Mucosa of rectum (tissue), 2 donors: ENCODE results near the gene SLC17A8.
"Not testable (repeated sequence)": the region's sequence is repeated elsewhere in the genome, so short reads cannot be mapped to it uniquely, and the experiment has no call there.

Experiments used
- H3K27ac ChIP-seq, 2 donors: one replicate each; pipeline ENCODE4 v1.7.0; 2013; ENCODE audit warnings: inconsistent platforms in 2 of 2, low read depth in 2 of 2, low read length in 2 of 2
- H3K27me3 ChIP-seq, 2 donors: one replicate each; pipeline ENCODE4 v1.7.0; 2013; ENCODE audit warnings: low read length in 2 of 2; ENCODE audit not compliant: control insufficient read depth in 2 of 2, insufficient read depth in 2 of 2
- H3K36me3 ChIP-seq, 2 donors: one replicate each; pipeline ENCODE4 v1.7.0; 2013; ENCODE audit warnings: low read length in 2 of 2; ENCODE audit not compliant: control insufficient read depth in 2 of 2, insufficient read depth in 2 of 2
- H3K4me1 ChIP-seq, 2 donors: one replicate each; pipeline ENCODE4 v1.7.0; 2013; ENCODE audit warnings: low read length in 2 of 2, mild to moderate bottlenecking in 1 of 2; ENCODE audit not compliant: control insufficient read depth in 2 of 2, insufficient read depth in 2 of 2
- H3K4me3 ChIP-seq, 2 donors: one replicate each; pipeline ENCODE4 v1.7.0; 2013; ENCODE audit warnings: low read length in 2 of 2
- H3K9ac ChIP-seq, 2 donors: one replicate each; pipeline ENCODE4 v1.7.0; 2013; ENCODE audit warnings: low read length in 2 of 2, low read depth in 1 of 2, mild to moderate bottlenecking in 1 of 2
- H3K9me3 ChIP-seq, 2 donors: one replicate each; pipeline ENCODE4 v1.7.0; 2013; ENCODE audit warnings: low read length in 2 of 2; ENCODE audit not compliant: control insufficient read depth in 2 of 2
- donor health status: healthy.
- donor health status: Normal muscosa, but diverticular disease.

Gene SLC17A8

DNA sequence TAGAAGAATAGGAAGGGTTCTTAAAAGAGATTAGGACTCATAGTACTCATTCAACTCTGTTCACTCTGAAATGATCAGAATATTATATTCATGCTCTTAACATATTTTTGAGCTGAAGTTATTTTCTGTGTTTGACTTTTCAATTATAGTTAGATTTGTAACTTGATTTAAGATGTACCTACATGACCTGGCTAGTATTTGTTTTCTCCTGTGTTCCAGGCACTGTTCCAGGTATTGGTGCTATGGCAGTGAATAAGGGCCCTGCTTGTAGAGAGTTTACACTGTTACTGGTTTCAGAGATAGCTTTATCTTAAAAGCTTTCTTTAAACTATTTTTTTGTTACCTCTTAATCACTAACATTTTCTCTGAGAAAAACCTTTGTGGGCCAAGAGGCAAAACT lies 19.1 kb upstream of the SLC17A8 start:
- Histone ChIP-seq H3K27ac (no peak overlapping the region), H3K36me3 (peaks cover 16 to 37% of the 10 kb centered on the region in 2 donors), H3K27me3 (no peaks in the 10 kb centered on the region), H3K4me1 (peaks cover 0 to 7% of the 10 kb centered on the region in 2 donors), H3K4me3 (no peak overlapping the region), H3K9me3 (no peaks in the 10 kb centered on the region), H3K9ac (no peak overlapping the region)

DNA sequence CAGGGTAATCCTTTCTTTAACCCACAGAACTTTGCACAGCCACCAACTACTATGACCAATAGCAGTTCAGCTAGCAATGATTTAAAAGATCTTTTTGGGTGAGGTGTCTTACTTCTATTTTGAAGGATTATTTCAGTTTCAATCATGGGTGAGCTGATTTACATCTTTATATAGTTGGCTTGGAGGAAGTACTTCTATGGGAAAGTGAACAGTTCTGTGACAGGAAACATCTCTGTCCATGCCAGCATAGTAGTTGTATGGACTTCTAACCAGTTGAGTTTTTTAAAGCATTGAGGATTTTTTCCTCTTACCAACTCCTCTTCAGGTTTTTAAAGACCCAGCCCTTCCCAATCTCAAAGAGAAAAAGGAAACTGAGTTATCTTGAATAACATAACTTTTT lies 17.8 kb upstream of the SLC17A8 start:
- H3K4me3 ChIP-seq: no peak overlapping the region
- peaks cover 16 to 31% of the 10 kb centered on the region in 2 donors for H3K36me3 ChIP-seq

DNA sequence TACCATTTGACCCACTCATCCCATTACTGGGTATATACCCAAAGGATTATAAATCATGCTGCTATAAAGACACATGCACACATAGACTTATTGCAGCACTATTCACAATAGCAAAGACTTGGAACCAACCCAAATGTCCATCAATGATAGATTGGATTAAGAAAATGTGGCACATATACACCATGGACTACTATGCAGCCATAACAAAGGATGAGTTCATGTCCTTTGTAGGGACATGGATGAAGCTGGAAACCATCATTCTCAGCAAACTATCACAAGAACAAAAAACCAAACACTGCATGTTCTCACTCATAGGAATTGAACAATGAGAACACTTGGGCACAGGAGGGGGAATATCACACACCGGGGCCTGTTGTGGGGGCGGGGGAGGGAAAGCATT lies 14.0 kb upstream of the SLC17A8 start:
- not testable (repeated sequence) for H3K9me3 ChIP-seq, H3K27me3 ChIP-seq, H3K4me3 ChIP-seq, H3K27ac ChIP-seq, H3K4me1 ChIP-seq, H3K9ac ChIP-seq
- H3K36me3 ChIP-seq: peaks cover 10 to 12% of the 10 kb centered on the region in 2 donors

More for the DNA sequence above, 17.8 kb upstream of the SLC17A8 start:
- Histone ChIP-seq H3K9me3 (no peaks in the 10 kb centered on the region), H3K4me1 (peaks cover 0 to 4% of the 10 kb centered on the region in 2 donors), H3K27ac (no peak overlapping the region), H3K9ac (no peak overlapping the region), H3K27me3 (no peaks in the 10 kb centered on the region)

DNA sequence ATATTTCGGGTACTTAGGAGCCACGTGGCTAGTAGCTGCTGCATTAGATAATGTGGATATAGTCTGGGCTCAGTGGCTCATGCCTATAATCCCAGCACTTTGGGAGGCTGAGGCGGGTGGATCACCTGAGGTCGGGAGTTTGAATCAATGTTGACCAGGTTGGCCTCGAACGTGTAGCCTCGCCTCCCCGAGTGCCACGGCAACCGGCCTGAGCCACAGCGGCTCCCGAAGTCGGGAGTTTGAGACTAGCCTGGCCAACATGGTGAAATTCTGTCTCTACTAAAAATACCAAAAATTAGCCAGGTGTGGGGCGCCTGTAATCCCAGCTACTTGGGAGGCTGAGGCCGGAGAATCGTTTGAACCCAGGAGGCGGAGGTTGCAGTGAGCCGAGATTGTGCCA lies 12.5 kb upstream of the SLC17A8 start:
- not testable (repeated sequence) for H3K4me1 ChIP-seq, H3K9ac ChIP-seq, H3K36me3 ChIP-seq

DNA sequence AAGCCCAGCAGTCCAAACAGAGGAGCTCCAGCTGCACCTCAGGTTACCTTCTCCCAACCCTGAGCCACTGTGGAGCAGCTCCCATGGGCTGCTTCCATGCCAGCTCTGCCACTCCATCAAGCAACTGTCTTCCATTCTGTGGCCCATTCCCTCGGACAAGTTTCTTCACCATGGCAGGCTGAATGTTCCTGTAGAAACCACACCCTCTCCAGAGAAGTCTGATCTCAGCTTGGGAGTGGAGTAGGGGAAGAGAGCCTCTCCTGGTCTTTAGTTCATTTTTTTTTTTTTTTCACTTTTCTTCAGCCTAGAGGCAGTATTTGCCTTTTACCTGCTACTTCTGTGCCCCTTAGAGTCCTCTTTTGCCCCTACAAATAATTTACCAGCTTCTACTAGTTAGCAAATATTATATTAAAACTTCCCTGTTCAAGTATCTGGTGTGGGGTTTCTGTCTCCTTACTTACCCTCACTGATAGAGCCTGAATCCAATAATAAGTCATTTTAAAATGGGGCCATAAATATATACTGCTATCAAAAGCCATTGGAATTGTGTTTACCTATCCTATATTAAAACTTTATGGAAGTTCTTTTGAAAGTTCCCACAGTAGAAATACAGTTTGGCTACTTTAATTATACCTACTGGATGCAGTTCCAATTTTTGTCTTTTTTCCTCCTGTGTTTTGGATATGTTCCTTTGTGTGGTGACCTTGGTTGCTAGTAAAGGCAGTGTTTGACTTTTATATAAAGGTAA lies 11.7 kb upstream of the SLC17A8 start:
- Histone ChIP-seq H3K4me1 (peaks cover 0 to 9% of the 10 kb centered on the region in 2 donors), H3K36me3 (no peaks in the 10 kb centered on the region), H3K9ac (no peak overlapping the region), H3K4me3 (no peak overlapping the region), H3K9me3 (no peaks in the 10 kb centered on the region), H3K27me3 (no peaks in the 10 kb centered on the region), H3K27ac (peak overlapping the region; percentile 0 to 71)

More for the DNA sequence above, 12.5 kb upstream of the SLC17A8 start:
- H3K27ac ChIP-seq: peak overlapping the region in 1 of 2 donors; percentile 0
- not testable (repeated sequence) for H3K27me3 ChIP-seq, H3K4me3 ChIP-seq, H3K9me3 ChIP-seq

DNA sequence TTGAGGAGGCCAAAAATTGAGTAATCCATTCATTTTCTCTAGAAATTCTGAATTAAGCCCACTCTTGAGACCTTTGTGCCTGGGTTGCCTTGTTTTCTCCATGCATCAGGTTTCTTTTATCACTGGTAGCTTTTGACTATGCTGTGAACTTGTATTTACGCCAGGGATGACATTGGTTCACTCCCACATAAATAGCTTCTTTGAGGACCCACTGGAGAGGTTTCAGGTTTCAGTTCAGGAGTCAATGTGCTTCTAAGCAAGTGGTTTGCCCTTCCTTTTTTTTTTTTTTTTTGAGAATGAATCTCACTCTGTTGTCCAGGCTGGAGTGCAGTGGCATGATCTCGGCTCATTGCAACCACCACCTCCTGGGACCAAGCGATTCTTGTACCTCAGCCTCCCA lies 10.2 kb upstream of the SLC17A8 start:
- Histone ChIP-seq H3K4me1 (peaks cover 0 to 9% of the 10 kb centered on the region in 2 donors), H3K36me3 (no peaks in the 10 kb centered on the region), H3K27me3 (no peaks in the 10 kb centered on the region), H3K4me3 (no peak overlapping the region), H3K9me3 (no peaks in the 10 kb centered on the region), H3K9ac (no peak overlapping the region), H3K27ac (no peak overlapping the region)

DNA sequence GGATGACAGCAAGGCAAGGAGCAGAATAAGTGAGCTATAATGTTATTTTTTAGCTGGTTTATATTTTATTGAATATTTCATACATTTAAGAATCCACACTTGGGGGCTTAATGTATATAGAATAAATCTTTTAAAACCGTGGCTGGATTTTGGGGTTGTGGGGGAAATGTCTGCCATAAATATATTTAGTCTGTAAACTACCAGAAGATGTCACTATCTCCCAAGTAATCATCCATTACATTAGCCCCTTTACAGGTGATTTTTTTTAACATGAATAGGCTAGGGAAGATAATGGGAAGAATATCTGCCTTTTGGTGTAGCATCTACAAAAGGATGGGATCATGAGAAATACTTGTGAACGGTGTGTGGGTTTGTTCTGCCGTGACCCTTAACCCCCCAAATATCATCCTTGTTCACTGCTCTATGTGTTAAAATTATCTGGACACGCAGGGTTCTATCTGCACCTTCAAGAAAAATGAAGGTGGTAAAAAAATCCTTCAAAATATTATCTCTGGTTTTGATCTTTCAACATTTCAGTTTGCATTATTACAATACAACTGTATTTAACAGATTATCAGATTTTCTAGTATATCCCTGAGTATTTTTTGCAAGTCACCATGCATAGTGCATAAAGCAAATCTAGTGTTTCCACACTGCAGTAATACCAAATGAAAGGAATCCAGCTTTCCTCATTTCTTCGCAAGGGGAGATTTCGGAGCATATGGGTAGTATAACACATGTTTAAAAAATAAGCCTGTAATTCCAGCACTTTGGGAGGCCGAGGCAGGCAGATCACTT lies 8.0 kb upstream of the SLC17A8 start:
- Histone ChIP-seq H3K27ac (no peak overlapping the region), H3K27me3 (no peaks in the 10 kb centered on the region), H3K36me3 (no peaks in the 10 kb centered on the region), H3K9me3 (no peaks in the 10 kb centered on the region), H3K4me1 (peaks cover 0 to 9% of the 10 kb centered on the region in 2 donors), H3K9ac (no peak overlapping the region), H3K4me3 (no peak overlapping the region)

DNA sequence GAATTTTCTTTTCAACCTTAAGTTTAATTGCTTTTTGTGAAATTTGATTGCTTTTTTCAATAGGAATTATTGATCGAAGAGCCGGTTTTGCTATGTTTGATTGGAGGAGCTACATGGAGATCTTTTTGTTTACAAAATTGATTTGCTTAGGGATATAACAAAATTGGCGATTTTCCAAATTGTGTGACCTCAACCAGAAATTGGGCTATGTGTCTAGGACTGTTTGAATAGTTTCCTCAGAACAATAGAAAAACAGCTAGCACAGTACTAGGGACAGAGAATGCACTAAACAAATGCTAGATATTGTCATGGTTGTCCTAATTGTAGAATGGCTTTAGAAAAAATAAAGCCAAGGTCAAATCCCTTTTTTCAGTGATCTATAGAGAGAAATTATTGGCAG lies 2.4 kb downstream of the SLC17A8 start:
- H3K4me3 ChIP-seq: no peak overlapping the region
- H3K27me3 ChIP-seq: no peaks in the 10 kb centered on the region
- no peak overlapping the region for H3K9ac ChIP-seq
- no peaks in the 10 kb centered on the region for H3K9me3 ChIP-seq
- no peaks in the 10 kb centered on the region for H3K36me3 ChIP-seq
- H3K27ac ChIP-seq: no peak overlapping the region
- peaks cover 0 to 12% of the 10 kb centered on the region in 2 donors for H3K4me1 ChIP-seq

DNA sequence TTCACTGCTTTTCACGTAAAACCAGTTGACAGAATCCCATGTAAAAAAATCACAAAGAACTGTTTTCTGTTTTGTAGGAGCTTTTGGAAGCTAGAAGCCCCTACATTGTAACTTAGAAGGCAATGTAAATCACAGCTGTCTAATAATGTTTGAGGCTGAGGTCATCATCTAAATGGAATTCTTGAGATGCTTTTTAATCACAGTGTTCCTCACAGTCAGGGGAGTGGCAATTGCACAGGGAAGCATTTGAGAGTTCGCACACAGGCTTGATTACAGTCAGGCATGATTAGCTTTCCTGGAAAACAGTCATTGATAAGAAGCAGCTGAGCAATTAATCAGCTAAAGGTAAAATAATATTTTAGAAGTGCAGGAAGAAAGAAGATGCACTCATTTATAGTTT lies 2.9 kb downstream of the SLC17A8 start:
- Histone ChIP-seq H3K4me1 (peaks cover 0 to 12% of the 10 kb centered on the region in 2 donors), H3K9ac (no peak overlapping the region), H3K9me3 (no peaks in the 10 kb centered on the region), H3K36me3 (no peaks in the 10 kb centered on the region), H3K27me3 (no peaks in the 10 kb centered on the region), H3K4me3 (no peak overlapping the region), H3K27ac (no peak overlapping the region)

DNA sequence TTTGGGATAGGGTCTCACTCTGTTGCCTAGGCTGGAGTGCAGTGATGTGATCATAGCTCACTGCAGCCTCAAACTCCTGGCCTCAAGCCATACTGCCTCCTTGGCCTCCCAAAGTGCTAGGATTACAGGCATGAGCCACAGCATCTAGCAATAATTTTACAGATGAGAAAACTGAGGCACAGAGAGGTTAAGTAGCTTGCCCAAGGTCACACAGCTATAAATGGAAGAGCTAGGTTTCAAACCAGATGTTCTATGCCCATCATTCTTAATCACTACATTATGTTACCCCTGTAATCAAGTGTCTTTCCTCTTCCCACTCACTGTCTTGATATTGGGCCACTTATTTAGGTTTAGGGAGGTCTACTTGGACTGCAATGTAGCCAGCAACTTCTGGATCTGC lies 3.6 kb downstream of the SLC17A8 start:
- Histone ChIP-seq H3K9ac (no peak overlapping the region), H3K4me3 (no peak overlapping the region), H3K27me3 (no peaks in the 10 kb centered on the region), H3K27ac (no peak overlapping the region), H3K9me3 (no peaks in the 10 kb centered on the region), H3K36me3 (no peaks in the 10 kb centered on the region), H3K4me1 (peaks cover 0 to 12% of the 10 kb centered on the region in 2 donors)
